ENCODE measurements around the gene FAM25G.
"Not testable (repeated sequence)": the region's sequence is repeated elsewhere in the genome, so short reads cannot be mapped to it uniquely, and the experiment has no call there.

DNA sequence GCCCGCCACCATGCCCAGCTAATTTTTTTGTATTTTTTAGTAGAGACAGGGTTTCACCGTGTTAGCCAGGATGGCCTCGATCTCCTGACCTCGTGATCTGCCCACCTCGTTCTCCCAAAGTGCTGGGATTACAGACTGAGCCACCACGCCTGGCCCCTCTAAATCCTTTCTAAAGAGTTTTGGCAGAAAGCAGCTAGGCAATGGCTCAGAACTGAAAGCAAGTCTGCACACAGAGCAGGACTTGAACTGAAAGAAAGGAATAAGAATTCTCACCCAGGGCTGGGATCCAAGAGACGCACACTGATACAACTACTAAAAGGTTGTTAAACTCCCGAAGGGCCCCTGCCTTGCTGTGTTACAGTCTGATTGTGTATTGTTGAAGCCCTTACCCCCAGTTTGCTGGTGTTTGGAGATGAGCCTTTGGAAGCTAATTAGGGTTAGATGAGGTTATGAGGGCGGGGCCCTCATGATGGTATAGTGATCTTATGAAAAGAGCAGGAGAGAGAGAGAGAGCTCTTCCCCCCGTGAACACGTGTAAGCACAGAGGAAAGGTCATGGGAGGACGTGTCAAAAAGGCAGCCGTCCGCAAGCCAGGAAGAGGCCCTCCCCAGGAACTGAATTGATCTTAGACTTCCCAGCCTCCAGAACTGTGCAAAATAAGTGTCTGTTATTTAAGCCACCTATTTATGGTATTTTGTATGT, 26.1 kb downstream of the FAM25G start:
- TF ChIP-seq, protein P1, sequence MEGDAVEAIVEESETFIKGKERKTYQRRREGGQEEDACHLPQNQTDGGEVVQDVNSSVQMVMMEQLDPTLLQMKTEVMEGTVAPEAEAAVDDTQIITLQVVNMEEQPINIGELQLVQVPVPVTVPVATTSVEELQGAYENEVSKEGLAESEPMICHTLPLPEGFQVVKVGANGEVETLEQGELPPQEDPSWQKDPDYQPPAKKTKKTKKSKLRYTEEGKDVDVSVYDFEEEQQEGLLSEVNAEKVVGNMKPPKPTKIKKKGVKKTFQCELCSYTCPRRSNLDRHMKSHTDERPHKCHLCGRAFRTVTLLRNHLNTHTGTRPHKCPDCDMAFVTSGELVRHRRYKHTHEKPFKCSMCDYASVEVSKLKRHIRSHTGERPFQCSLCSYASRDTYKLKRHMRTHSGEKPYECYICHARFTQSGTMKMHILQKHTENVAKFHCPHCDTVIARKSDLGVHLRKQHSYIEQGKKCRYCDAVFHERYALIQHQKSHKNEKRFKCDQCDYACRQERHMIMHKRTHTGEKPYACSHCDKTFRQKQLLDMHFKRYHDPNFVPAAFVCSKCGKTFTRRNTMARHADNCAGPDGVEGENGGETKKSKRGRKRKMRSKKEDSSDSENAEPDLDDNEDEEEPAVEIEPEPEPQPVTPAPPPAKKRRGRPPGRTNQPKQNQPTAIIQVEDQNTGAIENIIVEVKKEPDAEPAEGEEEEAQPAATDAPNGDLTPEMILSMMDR (IDR thresholded peaks at IDR 0.05; ENCODE audit: insufficient read depth, low read length, poor library complexity, severe bottlenecking) = not testable (repeated sequence)
- not testable (repeated sequence) for TF ChIP-seq EZH2phosphoT487 (conservative IDR thresholded peaks at IDR 0.05; ENCODE audit: low read length)
